ENCODE data around the gene ALKBH3. TPM values are rescaled to one million over a fixed set of nuclear protein-coding genes. Genes with fewer than 3 reads are reported as not detected.

The ALKBH3 gene
- total RNA-seq, 4 donors from 2014 or later: 27.5 to 44.1 (median 42.0) TPM

DNA sequence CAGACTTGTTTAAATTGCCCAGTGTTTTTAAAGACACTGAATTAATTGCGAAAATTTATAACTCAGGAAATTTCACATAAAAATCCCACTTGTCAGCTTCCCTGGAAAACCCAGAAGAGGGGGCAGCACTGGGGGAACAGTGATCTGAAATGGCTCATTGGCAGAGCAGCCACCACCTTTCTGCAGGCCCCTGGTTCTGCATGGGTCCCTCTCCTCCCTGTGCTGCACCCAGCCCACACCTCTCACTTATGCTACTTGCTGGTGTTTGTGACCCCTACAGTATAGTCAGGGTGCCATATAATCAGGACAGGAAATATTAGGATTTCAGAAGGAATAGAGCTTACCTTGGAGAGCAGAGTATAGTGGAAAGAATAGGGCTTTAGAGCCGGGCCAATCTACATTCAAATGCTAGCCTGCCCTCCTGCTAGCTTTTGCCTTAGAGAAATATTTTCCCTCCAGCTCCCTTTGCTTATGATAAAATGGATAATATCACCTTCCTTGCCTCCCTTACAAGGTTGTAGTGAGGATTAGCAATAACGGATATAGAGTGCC is 33.3 kb downstream of the ALKBH3 start:
- Histone ChIP-seq H3K27me3 (no peaks in the 10 kb centered on the region), H3K4me1 (peaks cover under 1 to 12% of the 10 kb centered on the region in 2 donors), H3K4me3 (no peak overlapping the region), H3K27ac (no peak overlapping the region), H3K9me3 (no peaks in the 10 kb centered on the region), H3K36me3 (peaks cover 0 to 21% of the 10 kb centered on the region in 2 donors)
- DNase-seq (no peak), ATAC-seq (no peak)
- in situ Hi-C loops (cut with MboI; ENCODE audit: low sequenced_read_pairs in 4 of 4): no loop called here
- TF ChIP-seq, protein P1, sequence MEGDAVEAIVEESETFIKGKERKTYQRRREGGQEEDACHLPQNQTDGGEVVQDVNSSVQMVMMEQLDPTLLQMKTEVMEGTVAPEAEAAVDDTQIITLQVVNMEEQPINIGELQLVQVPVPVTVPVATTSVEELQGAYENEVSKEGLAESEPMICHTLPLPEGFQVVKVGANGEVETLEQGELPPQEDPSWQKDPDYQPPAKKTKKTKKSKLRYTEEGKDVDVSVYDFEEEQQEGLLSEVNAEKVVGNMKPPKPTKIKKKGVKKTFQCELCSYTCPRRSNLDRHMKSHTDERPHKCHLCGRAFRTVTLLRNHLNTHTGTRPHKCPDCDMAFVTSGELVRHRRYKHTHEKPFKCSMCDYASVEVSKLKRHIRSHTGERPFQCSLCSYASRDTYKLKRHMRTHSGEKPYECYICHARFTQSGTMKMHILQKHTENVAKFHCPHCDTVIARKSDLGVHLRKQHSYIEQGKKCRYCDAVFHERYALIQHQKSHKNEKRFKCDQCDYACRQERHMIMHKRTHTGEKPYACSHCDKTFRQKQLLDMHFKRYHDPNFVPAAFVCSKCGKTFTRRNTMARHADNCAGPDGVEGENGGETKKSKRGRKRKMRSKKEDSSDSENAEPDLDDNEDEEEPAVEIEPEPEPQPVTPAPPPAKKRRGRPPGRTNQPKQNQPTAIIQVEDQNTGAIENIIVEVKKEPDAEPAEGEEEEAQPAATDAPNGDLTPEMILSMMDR (IDR thresholded peaks at IDR 0.05 in 4 of 5, conservative IDR thresholded peaks at IDR 0.05 in 1 of 5): no peak
- TF ChIP-seq POLR2A (IDR thresholded peaks at IDR 0.05): no peak
- intact Hi-C loops (cut with DNase I; ENCODE audit: low total_unique reads): no loop called here

DNA sequence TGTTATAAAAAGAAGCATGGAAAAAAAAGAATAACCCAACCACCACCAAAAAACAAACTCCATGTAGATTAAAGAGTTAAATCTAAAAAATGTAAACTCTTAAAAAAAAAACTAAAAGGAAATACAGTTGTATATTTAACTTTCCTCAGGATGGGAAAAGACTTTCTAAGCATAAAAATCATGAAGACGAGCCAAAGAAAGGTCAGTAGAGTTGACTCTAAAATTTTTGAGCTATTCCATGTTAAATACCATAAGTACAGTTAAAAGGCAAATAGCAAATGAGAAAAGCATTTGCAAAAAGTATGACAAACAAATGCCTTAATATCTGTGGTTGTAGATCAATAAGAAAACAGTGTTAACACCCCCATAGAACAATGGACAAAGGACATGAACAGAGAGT is 33.8 kb downstream of the ALKBH3 start:
- Histone ChIP-seq H3K27ac (no peak overlapping the region), H3K27me3 (no peaks in the 10 kb centered on the region), H3K4me1 (peaks cover 3 to 13% of the 10 kb centered on the region in 2 donors), H3K4me3 (no peak overlapping the region), H3K9me3 (no peaks in the 10 kb centered on the region), H3K36me3 (peaks cover 0 to 21% of the 10 kb centered on the region in 2 donors)
- DNase-seq: no peak
- no peak for ATAC-seq
- in situ Hi-C loops (cut with MboI; ENCODE audit: low sequenced_read_pairs in 4 of 4) (no loop called here), intact Hi-C loops (cut with DNase I; ENCODE audit: low total_unique reads) (no loop called here)
- TF ChIP-seq, protein P1 (IDR thresholded peaks at IDR 0.05 in 4 of 5, conservative IDR thresholded peaks at IDR 0.05 in 1 of 5): no peak
- TF ChIP-seq POLR2A (IDR thresholded peaks at IDR 0.05): no peak

DNA sequence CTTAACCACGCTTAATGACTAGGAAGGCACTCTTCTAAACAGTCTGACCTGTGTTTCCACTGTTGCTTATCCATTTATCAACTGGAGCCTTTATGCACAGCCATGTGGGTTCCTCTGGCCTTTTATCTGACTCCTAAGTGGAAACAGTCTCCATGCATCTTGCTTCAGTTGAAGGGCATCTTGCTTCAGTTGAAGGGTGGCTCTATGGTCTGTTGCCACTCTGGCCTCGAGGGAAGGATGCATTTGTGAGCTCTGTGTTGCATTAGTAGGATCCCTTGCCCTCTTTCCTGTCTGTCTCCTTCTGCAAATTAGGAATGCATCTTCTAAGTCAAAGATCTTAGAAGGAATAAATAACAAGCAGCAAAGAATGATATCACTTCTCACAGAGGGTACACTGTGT is 36.0 kb downstream of the ALKBH3 start:
- DNase-seq (no peak), ATAC-seq (no peak)
- H3K9me3 ChIP-seq: no peaks in the 10 kb centered on the region
- no peak overlapping the region for H3K4me3 ChIP-seq
- intact Hi-C loops (cut with DNase I; ENCODE audit: low total_unique reads): no loop called here
- peak overlapping the region in 1 of 4 donors; percentile 93 for H3K27ac ChIP-seq
- TF ChIP-seq, protein P1 (IDR thresholded peaks at IDR 0.05 in 4 of 5, conservative IDR thresholded peaks at IDR 0.05 in 1 of 5): no peak
- TF ChIP-seq POLR2A (IDR thresholded peaks at IDR 0.05): no peak
- in situ Hi-C loops (cut with MboI; ENCODE audit: low sequenced_read_pairs in 4 of 4): no loop called here
- no peaks in the 10 kb centered on the region for H3K27me3 ChIP-seq
- peaks cover 18 to 32% of the 10 kb centered on the region in 2 donors for H3K4me1 ChIP-seq
- H3K36me3 ChIP-seq: peaks cover 0 to 15% of the 10 kb centered on the region in 2 donors

DNA sequence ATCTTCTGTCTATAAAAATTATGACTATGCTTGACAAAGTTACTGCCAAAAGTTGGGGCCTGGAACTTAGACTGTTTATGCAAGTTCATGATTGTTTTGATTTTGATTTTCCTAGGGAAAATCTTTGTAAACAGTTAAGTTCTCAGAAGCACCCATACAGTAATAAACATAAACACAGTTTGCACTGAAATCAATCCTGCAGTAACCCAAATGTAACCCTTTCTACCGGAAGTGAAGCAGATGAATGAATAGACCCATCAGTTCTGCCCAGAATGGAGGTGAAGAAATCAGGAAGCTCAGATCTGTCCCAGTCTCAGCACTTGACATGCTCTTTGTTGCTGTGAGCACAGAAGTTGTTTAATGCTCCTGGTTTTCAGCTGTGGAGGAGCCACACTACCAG is 37.2 kb downstream of the ALKBH3 start:
- Histone ChIP-seq H3K27ac (peak overlapping the region; percentile 83 to 93 (median 88)), H3K27me3 (no peaks in the 10 kb centered on the region), H3K4me1 (peaks cover 22 to 33% of the 10 kb centered on the region in 2 donors), H3K4me3 (no peak overlapping the region), H3K9me3 (no peaks in the 10 kb centered on the region), H3K36me3 (peaks cover 0 to 15% of the 10 kb centered on the region in 2 donors)
- ATAC-seq (no peak), DNase-seq (no peak)
- TF ChIP-seq, protein P1 (IDR thresholded peaks at IDR 0.05 in 4 of 5, conservative IDR thresholded peaks at IDR 0.05 in 1 of 5): no peak
- TF ChIP-seq POLR2A (IDR thresholded peaks at IDR 0.05): no peak
- in situ Hi-C loops (cut with MboI; ENCODE audit: low sequenced_read_pairs in 4 of 4): no loop called here
- intact Hi-C loops (cut with DNase I; ENCODE audit: low total_unique reads): no loop called here

DNA sequence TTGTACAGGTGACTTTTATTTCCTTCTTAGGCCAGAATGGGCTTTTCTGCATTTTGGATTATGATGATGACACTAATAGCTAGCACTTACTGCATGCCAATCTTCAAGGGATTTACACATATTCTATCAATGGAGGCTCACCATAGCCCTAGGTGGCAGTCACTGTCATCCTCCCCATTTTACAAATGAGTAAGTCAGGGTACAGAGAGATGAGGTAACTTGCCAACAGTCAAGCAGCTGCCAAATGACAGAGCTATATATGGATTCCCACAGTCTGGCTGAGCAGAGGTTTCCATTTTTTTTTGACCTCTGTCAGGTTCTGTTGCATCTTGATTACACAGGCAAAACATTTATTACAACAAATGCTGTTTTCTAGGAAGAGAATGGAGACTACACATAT is 38.0 kb downstream of the ALKBH3 start:
- H3K36me3 ChIP-seq: peaks cover 0 to 12% of the 10 kb centered on the region in 2 donors

More for the DNA sequence above, 38.0 kb downstream of the ALKBH3 start:
- Histone ChIP-seq H3K4me3 (no peak overlapping the region), H3K4me1 (peaks cover 26 to 33% of the 10 kb centered on the region in 2 donors), H3K27ac (peak overlapping the region; percentile 83 to 93 (median 88)), H3K27me3 (no peaks in the 10 kb centered on the region), H3K9me3 (no peaks in the 10 kb centered on the region)
- ATAC-seq (peak; percentile 34 to 65), DNase-seq (peak; percentile 45 to 62)
- intact Hi-C loops (cut with DNase I; ENCODE audit: low total_unique reads) (no loop called here), in situ Hi-C loops (cut with MboI; ENCODE audit: low sequenced_read_pairs in 4 of 4) (no loop called here)
- TF ChIP-seq, protein P1 (IDR thresholded peaks at IDR 0.05 in 4 of 5, conservative IDR thresholded peaks at IDR 0.05 in 1 of 5): no peak
- TF ChIP-seq POLR2A (IDR thresholded peaks at IDR 0.05): no peak

All from gastrocnemius medialis (tissue), 4 donors.